ENCODE measurements around the gene NIPAL4. TPM values are rescaled to one million over a fixed set of nuclear protein-coding genes. Genes with fewer than 3 reads are reported as not detected.
"Not testable (repeated sequence)": the region's sequence is repeated elsewhere in the genome, so short reads cannot be mapped to it uniquely, and the experiment has no call there.

The NIPAL4 gene
- total RNA-seq, result not detected

- no peak for DNase-seq
Measured at GRCh38 chr5:157459715-157460599, at the start of gene NIPAL4. NIPAL4 (plus strand) TSS chr5:157460213; CDS start chr5:157460321, 108 bp downstream.

- DNase-seq, result no peak
Measured at GRCh38 chr5:157415838-157416237, 44.2 kb upstream of the NIPAL4 start.

- DNase-seq, result not testable (repeated sequence)
Measured at GRCh38 chr5:157419521-157419920, 40.5 kb upstream of the NIPAL4 start.

- DNase-seq, result not testable (repeated sequence)
Measured at GRCh38 chr5:157429920-157430319, 30.1 kb upstream of the NIPAL4 start.

- peak; percentile 20 for DNase-seq
Measured at GRCh38 chr5:157431544-157432200, 28.3 kb upstream of the NIPAL4 start.

- no peak for DNase-seq
Measured at GRCh38 chr5:157434096-157434495, 25.9 kb upstream of the NIPAL4 start.

DNA sequence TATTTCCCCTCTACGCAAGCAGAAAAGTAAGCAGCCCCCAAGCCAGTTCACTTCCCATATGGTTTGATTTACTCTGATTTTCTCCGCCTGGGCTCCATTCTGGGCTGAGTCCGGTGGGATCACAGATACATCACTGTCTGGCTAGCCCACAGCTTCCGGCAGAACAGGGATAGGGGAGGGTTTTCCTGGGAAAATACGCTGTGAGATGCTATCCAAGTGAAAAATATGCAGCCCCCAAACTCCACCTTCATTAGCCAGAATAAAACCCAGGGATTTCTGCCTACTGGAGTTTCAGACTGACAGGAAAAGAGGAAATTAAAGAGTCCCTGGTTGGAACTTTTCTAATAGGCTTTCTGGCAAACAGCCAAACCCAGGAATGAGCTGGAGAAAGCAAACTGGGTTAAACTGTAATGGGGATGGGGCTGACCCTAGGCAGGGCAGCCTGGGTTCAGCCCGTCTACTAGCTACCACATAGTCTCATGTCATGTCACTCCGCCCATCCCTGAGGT lies 16.9 kb upstream of the NIPAL4 start:
- no peak for DNase-seq

GRCh38 chr5:157444224-157444623 lies 15.8 kb upstream of the NIPAL4 start:
- DNase-seq, result no peak

- DNase-seq, result no peak
Measured at GRCh38 chr5:157445745-157446411, 14.1 kb upstream of the NIPAL4 start.

DNA sequence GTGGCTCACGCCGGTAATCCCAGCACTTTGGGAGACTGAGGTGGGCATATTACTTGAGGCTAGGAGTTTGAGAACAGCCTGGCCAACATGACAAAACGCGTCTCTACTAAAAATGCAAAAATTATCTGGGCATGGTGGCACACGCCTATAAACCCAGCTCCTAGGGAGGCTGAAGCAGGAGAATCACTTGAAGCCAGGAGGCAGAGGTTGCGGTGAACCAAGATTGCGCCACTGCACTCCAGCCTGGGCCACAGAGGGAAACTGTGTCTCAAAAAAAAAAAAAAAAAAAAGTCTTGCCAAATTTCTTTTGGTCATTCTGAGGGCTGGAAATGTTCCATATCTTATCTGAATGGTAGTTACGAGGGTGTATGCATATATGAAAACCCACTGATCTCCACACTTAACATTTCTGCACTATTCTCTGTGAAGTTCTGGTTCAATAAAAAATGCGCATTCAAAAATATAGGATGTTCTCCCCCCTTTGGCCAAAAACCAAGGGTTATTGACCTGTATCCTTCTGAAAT lies 13.5 kb upstream of the NIPAL4 start:
- DNase-seq, result no peak

DNA sequence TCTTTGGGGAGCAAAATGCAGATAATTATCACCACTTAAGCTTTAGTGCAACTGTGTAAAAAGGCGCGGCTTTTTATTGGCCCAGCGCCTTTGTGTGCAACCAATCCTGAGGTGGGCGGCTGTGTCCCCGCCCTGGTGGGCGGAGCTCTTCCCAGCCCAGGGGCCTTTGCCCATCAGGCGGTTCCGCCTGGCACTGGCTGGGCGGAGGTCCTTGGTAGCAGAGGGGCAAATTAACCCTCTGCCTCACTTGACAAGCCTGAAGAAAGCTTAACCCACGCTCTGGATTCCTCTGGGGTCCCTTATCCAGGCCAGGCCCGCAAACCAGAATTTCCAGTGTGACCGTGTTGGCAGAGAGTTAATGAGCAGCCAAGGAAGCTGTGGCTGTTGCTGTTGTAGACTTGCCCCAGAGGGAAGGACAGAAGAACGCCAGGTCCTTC lies 12.8 kb upstream of the NIPAL4 start:
- DNase-seq, result no peak

GRCh38 chr5:157449011-157449723 lies 10.8 kb upstream of the NIPAL4 start:
- DNase-seq, result no peak

- DNase-seq, result no peak
Measured at GRCh38 chr5:157450024-157450423, 10.0 kb upstream of the NIPAL4 start.

- no peak for DNase-seq
Measured at GRCh38 chr5:157451806-157452205, 8.2 kb upstream of the NIPAL4 start.

DNA sequence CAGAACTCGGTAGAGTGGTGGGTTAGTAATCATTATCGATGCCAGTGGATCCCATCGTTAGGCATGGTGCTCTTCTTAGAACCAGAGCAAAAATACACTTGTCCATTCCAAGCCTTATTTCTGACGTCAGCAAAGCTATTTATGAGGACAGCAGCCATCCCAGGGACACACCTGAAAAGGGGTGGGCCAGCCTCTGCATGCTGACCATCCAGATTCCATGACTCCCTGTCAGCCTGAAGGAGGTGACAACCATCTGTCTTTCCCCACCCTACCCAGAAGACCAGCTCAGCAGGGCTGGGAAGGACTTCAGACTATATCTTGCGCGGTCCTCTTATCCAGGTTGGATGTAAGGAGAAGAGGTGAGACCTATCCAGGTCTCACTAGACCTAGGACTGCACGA lies 5.7 kb upstream of the NIPAL4 start:
- DNase-seq, result no peak

- DNase-seq, result no peak
Measured at GRCh38 chr5:157455057-157455456, 5.0 kb upstream of the NIPAL4 start.

- no peak for DNase-seq
Measured at GRCh38 chr5:157456301-157456700, 3.7 kb upstream of the NIPAL4 start.

DNA sequence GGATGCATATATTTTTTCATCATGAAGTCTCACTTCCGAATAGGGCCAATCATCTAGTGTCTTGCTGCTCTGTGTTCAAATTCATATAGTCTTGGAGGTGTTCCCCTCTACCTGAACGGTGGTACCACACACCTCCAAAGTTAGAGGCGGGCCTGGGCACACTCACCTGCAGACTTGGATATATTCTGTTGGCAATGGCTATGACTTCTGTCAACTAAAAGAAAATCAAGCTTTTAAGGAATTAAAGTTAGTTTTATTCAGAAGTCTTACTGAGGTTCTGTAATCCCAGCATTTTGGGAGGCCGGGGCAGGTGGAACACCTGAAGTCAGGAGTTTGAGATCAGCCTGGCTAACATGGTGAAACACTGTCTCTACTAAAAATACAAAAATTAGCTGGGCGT lies 2.6 kb upstream of the NIPAL4 start:
- DNase-seq, result no peak

GRCh38 chr5:157458835-157459234 lies 1.2 kb upstream of the NIPAL4 start:
- no peak for DNase-seq

GRCh38 chr5:157460921-157461792 lies 1.1 kb downstream of the NIPAL4 start:
- DNase-seq, result no peak

- no peak for DNase-seq
Measured at GRCh38 chr5:157463081-157463480, 3.1 kb downstream of the NIPAL4 start.

Measured in effector CD4-positive, alpha-beta T cell (primary cell).